Chondrocyte (in vitro differentiated cells): Measurements from ENCODE around the gene ADRA2C. TPM values are rescaled to one million over a fixed set of nuclear protein-coding genes. Genes with fewer than 3 reads are reported as not detected.
A peak's percentile ranks its signal among the peaks of the same experiment; 100 is the strongest.

Source experiments
- DNase-seq: peaks from one replicate; pipeline ENCODE4 v3.0.0; 2021; ENCODE audit warnings: mixed read lengths, low spot score
- H3K27ac Mint-ChIP-seq: one replicate; pipeline ENCODE4 v1.8.0; 2021; ENCODE audit warnings: mild to moderate bottlenecking, moderate library complexity, mixed read lengths; ENCODE audit not compliant: unreplicated experiment
- H3K27me3 Mint-ChIP-seq: 2 replicates; pipeline ENCODE4 v1.8.0; 2021; ENCODE audit warnings: low read depth, mixed read lengths
- H3K36me3 Mint-ChIP-seq: 2 replicates; pipeline ENCODE4 v1.8.0; 2021; ENCODE audit warnings: low read depth, mixed read lengths
- H3K4me1 Mint-ChIP-seq: 2 replicates; pipeline ENCODE4 v1.8.0; 2021; ENCODE audit warnings: low read depth, mild to moderate bottlenecking, mixed read lengths
- H3K4me3 Mint-ChIP-seq: one replicate; pipeline ENCODE4 v1.8.0; 2021; ENCODE audit warnings: mild to moderate bottlenecking, moderate library complexity, mixed read lengths; ENCODE audit not compliant: unreplicated experiment
- H3K9me3 Mint-ChIP-seq: 2 replicates; pipeline ENCODE4 v1.8.0; 2021; ENCODE audit warnings: low read depth, mixed read lengths
- total RNA-seq: library from RNA; stranded (reverse); gene quantifications from 3 replicates; pipeline ENCODE4 v1.2.1, GENCODE V29; 2021
- TF ChIP-seq, protein P1 (sequence below): fragments of 200-600 bp; sonication (generic); IDR thresholded peaks from 2 replicates; pipeline ENCODE4 v1.5.0; 2021; ENCODE audit warnings: antibody characterized with exemption, mild to moderate bottlenecking, moderate library complexity

ADRA2C gene
- total RNA-seq, 1 donor from 2014 or later = 1.6 TPM

DNA sequence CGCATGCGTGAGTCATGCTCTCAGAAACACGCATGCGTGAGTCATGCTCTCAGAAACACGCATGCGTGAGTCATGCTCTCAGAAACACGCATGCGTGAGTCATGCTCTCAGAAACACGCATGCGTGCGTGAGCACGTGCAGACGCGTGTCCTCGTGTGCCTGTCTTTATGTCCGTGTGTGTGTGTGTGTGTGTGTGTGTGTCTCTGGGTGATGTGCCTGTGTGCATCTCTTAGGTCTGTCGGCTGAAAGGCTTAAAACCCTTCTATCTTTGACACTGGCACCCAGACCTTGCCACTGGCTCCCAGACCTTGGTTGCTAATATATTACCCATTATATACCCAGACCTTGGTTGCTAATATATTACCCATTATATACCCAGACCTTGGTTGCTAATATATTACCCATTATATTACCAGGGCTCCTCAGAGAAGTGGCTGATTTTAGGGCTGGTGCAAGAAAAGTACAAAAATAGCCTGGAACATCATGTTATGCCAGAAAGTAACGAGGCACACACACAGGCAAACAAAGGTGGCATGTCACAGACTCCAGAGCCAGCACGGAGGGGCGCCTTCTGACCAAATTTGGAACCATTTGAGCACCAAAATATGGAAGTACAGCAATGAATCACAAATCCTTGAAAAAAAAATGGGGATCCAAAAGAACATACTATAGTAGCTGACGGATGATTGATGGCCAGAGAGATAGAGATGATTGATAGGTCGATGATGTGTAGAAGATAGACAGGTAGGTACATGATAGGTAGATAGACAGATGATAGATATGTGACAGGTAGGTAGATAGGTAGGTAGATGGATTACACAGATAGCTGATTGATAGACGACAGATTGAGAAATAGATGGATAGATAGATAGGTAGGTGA, 19.2 kb upstream of the ADRA2C start:
- Mint-ChIP-seq H3K4me1 (no peaks in the 10 kb centered on the region), H3K4me3 (no peak overlapping the region), H3K27ac (no peak overlapping the region), H3K27me3 (peaks cover 75% of the 10 kb centered on the region), H3K36me3 (peaks cover 1% of the 10 kb centered on the region), H3K9me3 (peaks cover 4% of the 10 kb centered on the region)
- no peak for DNase-seq
- TF ChIP-seq, protein P1, sequence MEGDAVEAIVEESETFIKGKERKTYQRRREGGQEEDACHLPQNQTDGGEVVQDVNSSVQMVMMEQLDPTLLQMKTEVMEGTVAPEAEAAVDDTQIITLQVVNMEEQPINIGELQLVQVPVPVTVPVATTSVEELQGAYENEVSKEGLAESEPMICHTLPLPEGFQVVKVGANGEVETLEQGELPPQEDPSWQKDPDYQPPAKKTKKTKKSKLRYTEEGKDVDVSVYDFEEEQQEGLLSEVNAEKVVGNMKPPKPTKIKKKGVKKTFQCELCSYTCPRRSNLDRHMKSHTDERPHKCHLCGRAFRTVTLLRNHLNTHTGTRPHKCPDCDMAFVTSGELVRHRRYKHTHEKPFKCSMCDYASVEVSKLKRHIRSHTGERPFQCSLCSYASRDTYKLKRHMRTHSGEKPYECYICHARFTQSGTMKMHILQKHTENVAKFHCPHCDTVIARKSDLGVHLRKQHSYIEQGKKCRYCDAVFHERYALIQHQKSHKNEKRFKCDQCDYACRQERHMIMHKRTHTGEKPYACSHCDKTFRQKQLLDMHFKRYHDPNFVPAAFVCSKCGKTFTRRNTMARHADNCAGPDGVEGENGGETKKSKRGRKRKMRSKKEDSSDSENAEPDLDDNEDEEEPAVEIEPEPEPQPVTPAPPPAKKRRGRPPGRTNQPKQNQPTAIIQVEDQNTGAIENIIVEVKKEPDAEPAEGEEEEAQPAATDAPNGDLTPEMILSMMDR = no peak

GRCh38 chr4:3747581-3747904, 18.6 kb upstream of the ADRA2C start:
- TF ChIP-seq, protein P1 = peak; percentile 71
- peaks cover 3% of the 10 kb centered on the region for H3K9me3 Mint-ChIP-seq
- no peaks in the 10 kb centered on the region for H3K4me1 Mint-ChIP-seq

DNA sequence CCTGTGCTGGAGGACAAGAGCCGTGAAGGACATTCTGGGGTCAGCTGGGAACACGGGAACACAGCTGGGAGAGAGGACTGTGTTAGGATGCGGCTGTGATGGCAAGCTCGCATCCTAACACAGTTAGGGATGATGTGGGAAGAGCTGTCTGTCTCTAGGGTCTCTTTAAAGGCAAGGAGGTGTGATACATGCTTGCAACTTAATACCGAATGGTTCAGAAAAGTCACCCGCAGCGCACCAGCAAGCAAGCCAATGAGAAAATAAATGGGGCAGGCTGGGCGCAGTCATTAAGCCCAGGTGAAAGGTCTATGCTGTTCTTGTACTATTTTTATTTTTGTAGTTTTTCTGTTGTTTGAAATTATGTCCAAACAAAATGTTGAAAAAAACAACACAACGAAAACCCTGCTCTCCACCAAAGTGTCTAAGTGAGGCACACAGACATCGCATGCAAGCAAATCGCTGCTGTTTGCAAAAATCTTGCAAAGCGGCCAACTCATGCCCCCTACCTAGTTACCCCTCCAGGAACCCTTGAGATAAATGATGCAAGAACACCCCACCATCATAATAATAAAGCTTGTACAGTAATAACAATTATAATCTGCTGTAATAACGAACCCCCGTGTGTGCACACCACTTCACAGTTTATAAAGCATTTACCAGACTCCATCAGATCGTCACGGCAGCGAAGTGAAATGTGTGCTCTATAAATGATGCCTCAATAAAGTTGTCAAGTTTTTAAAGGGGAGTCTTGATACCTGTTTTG, 17.9 kb upstream of the ADRA2C start:
- H3K27me3 Mint-ChIP-seq = peaks cover 69% of the 10 kb centered on the region

More at GRCh38 chr4:3747581-3747904, 18.6 kb upstream of the ADRA2C start:
- DNase-seq = no peak
- Mint-ChIP-seq H3K4me3 (no peak overlapping the region), H3K36me3 (peaks cover 1% of the 10 kb centered on the region), H3K27me3 (peaks cover 74% of the 10 kb centered on the region), H3K27ac (no peak overlapping the region)

GRCh38 chr4:3749081-3749480, 17.1 kb upstream of the ADRA2C start:
- H3K36me3 Mint-ChIP-seq = peaks cover 1% of the 10 kb centered on the region
- H3K4me3 Mint-ChIP-seq = no peak overlapping the region
- H3K27me3 Mint-ChIP-seq = peaks cover 65% of the 10 kb centered on the region
- H3K27ac Mint-ChIP-seq = no peak overlapping the region
- no peak for DNase-seq
- H3K4me1 Mint-ChIP-seq = no peaks in the 10 kb centered on the region
- TF ChIP-seq, protein P1 = no peak
- H3K9me3 Mint-ChIP-seq = no peaks in the 10 kb centered on the region

More for the DNA sequence above, 17.9 kb upstream of the ADRA2C start:
- Mint-ChIP-seq H3K27ac (no peak overlapping the region), H3K4me1 (no peaks in the 10 kb centered on the region), H3K36me3 (peaks cover 1% of the 10 kb centered on the region), H3K4me3 (no peak overlapping the region), H3K9me3 (no peaks in the 10 kb centered on the region)
- TF ChIP-seq, protein P1 = no peak
- no peak for DNase-seq

- Mint-ChIP-seq H3K36me3 (peaks cover 1% of the 10 kb centered on the region), H3K9me3 (no peaks in the 10 kb centered on the region), H3K4me1 (no peaks in the 10 kb centered on the region), H3K27ac (no peak overlapping the region), H3K4me3 (no peak overlapping the region), H3K27me3 (peaks cover 66% of the 10 kb centered on the region)
- DNase-seq = no peak
- TF ChIP-seq, protein P1 = no peak
Observed at GRCh38 chr4:3750334-3750733, 15.9 kb upstream of the ADRA2C start.
